Kidney epithelial cell (primary cell): Measurements from ENCODE around the gene RNF123. TPM values are rescaled to one million over a fixed set of nuclear protein-coding genes. Genes with fewer than 3 reads are reported as not detected.

Source experiments
- DNase-seq: peaks from one replicate; pipeline ENCODE4 v3.0.0-alpha.2; 2010; ENCODE audit warnings: low read depth
- H3K27me3 ChIP-seq: 2 replicates; pipeline ENCODE4 v1.6.0; 2011; ENCODE audit warnings: low read length; ENCODE audit not compliant: control insufficient read depth, insufficient read depth
- H3K36me3 ChIP-seq: 2 replicates; pipeline ENCODE4 v1.5.1; 2011; ENCODE audit warnings: low read length; ENCODE audit not compliant: control insufficient read depth, insufficient read depth
- H3K4me3 ChIP-seq: 2 replicates; pipeline ENCODE4 v1.5.1; 2011; ENCODE audit warnings: low read depth, mild to moderate bottlenecking, control low read depth, low read length
- total RNA-seq: library from RNA; depleted of rRNA; stranded (reverse); fragments of >200 nt; gene quantifications from 2 replicates; pipeline ENCODE4 v1.2.3, GENCODE V29; 2015
- TF ChIP-seq, protein P1 (sequence below): IDR thresholded peaks from 2 replicates; pipeline ENCODE4 v1.5.1; 2011; ENCODE audit warnings: mild to moderate bottlenecking, moderate library complexity, low read length, control low read depth, inconsistent platforms; ENCODE audit not compliant: insufficient read depth, poor library complexity, severe bottlenecking

The RNF123 gene
- total RNA-seq, 1 donor from 2014 or later, result 30.8 TPM

GRCh38 chr3:49719214-49719884 lies 30.0 kb downstream of the RNF123 start, which contains the start of gene AMIGO3:
Gene AMIGO3, minus strand, starts transcription at chr3:49719684. Its CDS starts 219 bp downstream, at chr3:49719465.
- TF ChIP-seq, protein P1, sequence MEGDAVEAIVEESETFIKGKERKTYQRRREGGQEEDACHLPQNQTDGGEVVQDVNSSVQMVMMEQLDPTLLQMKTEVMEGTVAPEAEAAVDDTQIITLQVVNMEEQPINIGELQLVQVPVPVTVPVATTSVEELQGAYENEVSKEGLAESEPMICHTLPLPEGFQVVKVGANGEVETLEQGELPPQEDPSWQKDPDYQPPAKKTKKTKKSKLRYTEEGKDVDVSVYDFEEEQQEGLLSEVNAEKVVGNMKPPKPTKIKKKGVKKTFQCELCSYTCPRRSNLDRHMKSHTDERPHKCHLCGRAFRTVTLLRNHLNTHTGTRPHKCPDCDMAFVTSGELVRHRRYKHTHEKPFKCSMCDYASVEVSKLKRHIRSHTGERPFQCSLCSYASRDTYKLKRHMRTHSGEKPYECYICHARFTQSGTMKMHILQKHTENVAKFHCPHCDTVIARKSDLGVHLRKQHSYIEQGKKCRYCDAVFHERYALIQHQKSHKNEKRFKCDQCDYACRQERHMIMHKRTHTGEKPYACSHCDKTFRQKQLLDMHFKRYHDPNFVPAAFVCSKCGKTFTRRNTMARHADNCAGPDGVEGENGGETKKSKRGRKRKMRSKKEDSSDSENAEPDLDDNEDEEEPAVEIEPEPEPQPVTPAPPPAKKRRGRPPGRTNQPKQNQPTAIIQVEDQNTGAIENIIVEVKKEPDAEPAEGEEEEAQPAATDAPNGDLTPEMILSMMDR, result peak; percentile 61
- DNase-seq, result peak; percentile 70
- peak within 1 kb of the TSS; percentile 49 for H3K4me3 ChIP-seq
- H3K27me3 ChIP-seq, result peaks cover 11% of the 10 kb centered on the region
- peaks cover 1% of the 10 kb centered on the region for H3K36me3 ChIP-seq

GRCh38 chr3:49720855-49721595 lies 31.7 kb downstream of the RNF123 start:
- TF ChIP-seq, protein P1, result no peak
- Histone ChIP-seq H3K27me3 (peaks cover 11% of the 10 kb centered on the region), H3K36me3 (peaks cover 1% of the 10 kb centered on the region), H3K4me3 (no peak overlapping the region)
- no peak for DNase-seq

- TF ChIP-seq, protein P1, result no peak
- Histone ChIP-seq H3K27me3 (peaks cover 11% of the 10 kb centered on the region), H3K4me3 (no peak overlapping the region), H3K36me3 (peaks cover 1% of the 10 kb centered on the region)
- DNase-seq, result no peak
Measured at GRCh38 chr3:49721596-49721895, 32.2 kb downstream of the RNF123 start.

- DNase-seq, result no peak
- H3K4me3 ChIP-seq, result no peak overlapping the region
- TF ChIP-seq, protein P1, result no peak
- H3K27me3 ChIP-seq, result peaks cover 11% of the 10 kb centered on the region
- peaks cover 1% of the 10 kb centered on the region for H3K36me3 ChIP-seq
Measured at GRCh38 chr3:49721896-49722781, 32.8 kb downstream of the RNF123 start.

GRCh38 chr3:49722896-49723295 lies 33.5 kb downstream of the RNF123 start:
- peak overlapping the region; percentile 99 for H3K4me3 ChIP-seq
- DNase-seq, result no peak
- TF ChIP-seq, protein P1, result no peak
- peaks cover 11% of the 10 kb centered on the region for H3K27me3 ChIP-seq
- peaks cover 1% of the 10 kb centered on the region for H3K36me3 ChIP-seq
